SU-DHL-6 (cell line): ENCODE results near the gene STAG3.

ENCODE experiments used
- EZH2phosphoT487 ChIP-seq: fragments of 200-600 bp; sonication (generic), shearing (Covaris generic); conservative IDR thresholded peaks from 2 replicates; pipeline ENCODE4 v1.6.1; 2018; ENCODE audit warnings: mild to moderate bottlenecking, antibody characterized with exemption, low read length, moderate library complexity, mixed read lengths
- TF ChIP-seq, protein P1 (sequence below): fragments of 200-600 bp; sonication (generic); IDR thresholded peaks from one replicate; pipeline ENCODE4 v1.5.1; 2017; ENCODE audit warnings: antibody characterized with exemption, mild to moderate bottlenecking, low read length, moderate library complexity; ENCODE audit not compliant: insufficient read depth, poor library complexity, severe bottlenecking

DNA sequence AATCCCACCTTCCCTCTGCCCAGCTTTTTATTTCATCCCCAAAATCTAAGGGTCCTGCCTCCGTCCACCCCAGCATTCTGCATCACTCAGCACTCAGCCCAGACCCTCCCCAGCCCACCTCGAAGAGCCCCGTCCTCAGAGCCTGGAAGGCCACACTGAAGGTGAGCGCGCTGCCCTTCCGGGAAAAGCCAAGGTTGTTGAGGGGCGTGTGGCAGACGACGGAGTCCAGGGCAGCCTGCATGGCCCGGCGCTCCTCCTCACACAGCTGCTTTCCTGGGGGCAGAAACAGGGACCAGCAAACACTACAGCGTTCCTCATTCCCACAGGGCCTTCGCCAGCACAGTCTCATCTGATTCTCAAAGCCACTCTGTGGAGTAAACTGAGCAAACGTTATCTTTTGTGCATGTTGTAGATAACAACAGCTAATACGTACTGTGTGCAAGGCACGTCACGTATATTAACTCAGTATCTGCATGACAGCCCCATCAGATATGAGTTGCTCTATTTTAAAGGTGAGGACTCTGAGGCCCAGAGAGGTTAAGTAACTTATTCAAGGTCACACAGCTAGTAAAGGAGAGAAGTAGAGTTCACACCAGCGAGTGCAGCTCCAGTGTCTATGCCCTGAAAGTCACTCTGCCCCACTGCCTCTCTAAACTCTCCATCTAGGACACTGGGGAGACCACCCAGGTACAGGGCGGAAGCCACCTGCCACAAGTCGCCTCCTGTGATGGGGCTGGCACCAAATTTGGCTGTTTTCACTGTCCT lies 22.0 kb upstream of the STAG3 start:
- TF ChIP-seq, protein P1, sequence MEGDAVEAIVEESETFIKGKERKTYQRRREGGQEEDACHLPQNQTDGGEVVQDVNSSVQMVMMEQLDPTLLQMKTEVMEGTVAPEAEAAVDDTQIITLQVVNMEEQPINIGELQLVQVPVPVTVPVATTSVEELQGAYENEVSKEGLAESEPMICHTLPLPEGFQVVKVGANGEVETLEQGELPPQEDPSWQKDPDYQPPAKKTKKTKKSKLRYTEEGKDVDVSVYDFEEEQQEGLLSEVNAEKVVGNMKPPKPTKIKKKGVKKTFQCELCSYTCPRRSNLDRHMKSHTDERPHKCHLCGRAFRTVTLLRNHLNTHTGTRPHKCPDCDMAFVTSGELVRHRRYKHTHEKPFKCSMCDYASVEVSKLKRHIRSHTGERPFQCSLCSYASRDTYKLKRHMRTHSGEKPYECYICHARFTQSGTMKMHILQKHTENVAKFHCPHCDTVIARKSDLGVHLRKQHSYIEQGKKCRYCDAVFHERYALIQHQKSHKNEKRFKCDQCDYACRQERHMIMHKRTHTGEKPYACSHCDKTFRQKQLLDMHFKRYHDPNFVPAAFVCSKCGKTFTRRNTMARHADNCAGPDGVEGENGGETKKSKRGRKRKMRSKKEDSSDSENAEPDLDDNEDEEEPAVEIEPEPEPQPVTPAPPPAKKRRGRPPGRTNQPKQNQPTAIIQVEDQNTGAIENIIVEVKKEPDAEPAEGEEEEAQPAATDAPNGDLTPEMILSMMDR = no peak
- no peak for TF ChIP-seq EZH2phosphoT487
